Subcutaneous adipose tissue (tissue), 4 donors: Measurements from ENCODE around the gene NOXO1. TPM values are rescaled to one million over a fixed set of nuclear protein-coding genes. Genes with fewer than 3 reads are reported as not detected.

Experiments
- total RNA-seq, 4 donors: library from RNA; depleted of rRNA; stranded (reverse); fragments of >200 nt; gene quantifications; one replicate each; pipeline ENCODE4 v1.1.0, GENCODE V29; 2016
- TF ChIP-seq, protein P1 (sequence below): fragments of 450-650 bp; IDR thresholded peaks from one replicate; pipeline ENCODE4 v1.5.1; 2016; ENCODE audit warnings: low read depth, mild to moderate bottlenecking, control low read depth, antibody characterized with exemption, moderate library complexity

The NOXO1 gene
- total RNA-seq, 4 donors from 2014 or later = not detected

DNA sequence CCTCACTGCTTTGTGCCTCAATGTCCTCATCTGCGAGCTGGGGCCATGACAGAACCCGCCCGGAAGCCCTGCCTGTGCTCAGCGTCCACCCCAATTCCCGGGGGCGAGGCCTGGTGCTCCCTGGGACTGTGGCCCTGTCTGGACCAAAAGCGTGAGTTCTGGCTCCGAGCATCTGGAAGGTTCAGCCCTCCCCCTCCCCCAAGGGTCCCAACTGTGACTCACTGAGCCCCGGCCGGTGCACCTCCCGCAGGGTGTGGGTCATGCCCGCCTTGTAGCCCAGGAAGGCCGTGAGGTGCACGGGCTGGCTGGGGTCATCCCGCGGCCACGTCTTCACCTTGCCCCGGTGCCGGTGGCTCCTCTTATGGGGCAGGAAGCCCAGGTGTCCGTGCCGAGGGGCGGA, 27.5 kb downstream of the NOXO1 start:
- TF ChIP-seq, protein P1, sequence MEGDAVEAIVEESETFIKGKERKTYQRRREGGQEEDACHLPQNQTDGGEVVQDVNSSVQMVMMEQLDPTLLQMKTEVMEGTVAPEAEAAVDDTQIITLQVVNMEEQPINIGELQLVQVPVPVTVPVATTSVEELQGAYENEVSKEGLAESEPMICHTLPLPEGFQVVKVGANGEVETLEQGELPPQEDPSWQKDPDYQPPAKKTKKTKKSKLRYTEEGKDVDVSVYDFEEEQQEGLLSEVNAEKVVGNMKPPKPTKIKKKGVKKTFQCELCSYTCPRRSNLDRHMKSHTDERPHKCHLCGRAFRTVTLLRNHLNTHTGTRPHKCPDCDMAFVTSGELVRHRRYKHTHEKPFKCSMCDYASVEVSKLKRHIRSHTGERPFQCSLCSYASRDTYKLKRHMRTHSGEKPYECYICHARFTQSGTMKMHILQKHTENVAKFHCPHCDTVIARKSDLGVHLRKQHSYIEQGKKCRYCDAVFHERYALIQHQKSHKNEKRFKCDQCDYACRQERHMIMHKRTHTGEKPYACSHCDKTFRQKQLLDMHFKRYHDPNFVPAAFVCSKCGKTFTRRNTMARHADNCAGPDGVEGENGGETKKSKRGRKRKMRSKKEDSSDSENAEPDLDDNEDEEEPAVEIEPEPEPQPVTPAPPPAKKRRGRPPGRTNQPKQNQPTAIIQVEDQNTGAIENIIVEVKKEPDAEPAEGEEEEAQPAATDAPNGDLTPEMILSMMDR = no peak

DNA sequence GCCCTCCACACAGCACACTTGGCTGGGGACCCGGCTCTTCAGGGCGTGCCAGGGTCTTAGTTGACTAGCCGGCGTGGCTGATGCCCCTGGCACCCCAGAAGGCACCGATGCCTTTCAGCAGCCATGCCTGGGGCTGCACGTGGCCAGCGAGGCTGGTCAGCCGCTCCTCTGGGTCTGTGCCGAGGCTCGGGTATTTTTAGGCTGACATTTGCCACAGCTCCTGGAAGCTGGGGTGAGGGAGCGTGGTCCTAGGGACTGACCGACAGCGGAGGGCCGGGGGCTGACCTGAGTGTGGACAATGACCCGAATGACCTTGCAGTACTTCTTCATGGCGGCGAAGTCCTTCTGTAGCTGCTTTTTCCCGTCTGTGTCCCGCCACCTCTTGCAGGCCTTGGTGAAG, 30.7 kb downstream of the NOXO1 start:
- TF ChIP-seq, protein P1 = no peak

DNA sequence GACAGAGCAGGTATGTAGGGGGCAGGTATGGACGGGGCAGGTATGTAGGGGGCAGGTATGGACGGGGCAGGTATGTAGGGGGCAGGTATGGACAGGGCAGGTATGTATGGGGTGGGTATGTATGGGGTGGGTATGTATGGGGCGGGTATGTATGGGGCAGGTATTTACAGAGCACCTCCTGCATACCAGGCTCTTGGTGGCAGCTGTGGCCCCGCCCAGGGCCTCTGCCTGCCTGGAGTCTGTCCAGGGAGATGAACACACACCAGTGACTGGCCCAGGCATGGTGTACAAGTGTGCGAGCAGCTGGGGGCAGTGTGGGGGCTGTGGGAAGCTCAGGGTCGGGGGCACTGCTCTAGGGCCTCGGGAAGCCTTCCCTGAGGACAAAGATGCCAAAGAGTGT, 31.2 kb downstream of the NOXO1 start:
- TF ChIP-seq, protein P1 = no peak

DNA sequence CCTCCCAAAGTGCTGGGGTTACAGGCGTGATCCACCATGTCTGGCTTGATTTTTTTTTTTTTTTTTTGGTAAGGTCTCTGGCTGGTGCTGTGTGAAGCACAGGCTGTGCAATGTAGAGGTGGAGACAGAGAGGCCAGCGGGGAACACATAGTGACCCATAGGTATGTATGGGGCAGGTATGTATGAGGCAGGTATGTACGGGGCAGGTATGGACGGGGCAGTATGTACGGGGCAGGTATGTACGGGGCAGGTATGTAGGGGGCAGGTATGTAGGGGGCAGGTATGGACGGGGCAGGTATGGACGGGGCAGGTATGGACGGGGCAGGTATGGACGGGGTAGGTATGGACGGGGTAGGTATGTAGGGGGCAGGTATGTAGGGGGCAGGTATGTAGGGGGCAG, 31.8 kb downstream of the NOXO1 start:
- TF ChIP-seq, protein P1 = no peak

DNA sequence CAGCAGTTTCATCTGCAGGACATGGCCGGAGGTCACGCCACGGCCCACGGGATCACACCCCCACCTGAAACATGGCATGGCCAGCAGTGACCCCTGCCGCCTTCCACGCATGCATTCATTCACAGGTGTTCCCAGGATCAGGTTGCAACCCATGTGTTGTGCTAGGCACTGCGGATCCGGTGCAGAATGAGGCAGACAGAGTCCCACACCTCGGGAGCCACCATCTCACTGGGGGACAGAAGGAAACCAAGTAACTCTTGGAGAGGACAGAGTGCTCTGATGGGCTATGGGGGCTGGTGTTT, 33.9 kb downstream of the NOXO1 start:
- TF ChIP-seq, protein P1 = no peak

DNA sequence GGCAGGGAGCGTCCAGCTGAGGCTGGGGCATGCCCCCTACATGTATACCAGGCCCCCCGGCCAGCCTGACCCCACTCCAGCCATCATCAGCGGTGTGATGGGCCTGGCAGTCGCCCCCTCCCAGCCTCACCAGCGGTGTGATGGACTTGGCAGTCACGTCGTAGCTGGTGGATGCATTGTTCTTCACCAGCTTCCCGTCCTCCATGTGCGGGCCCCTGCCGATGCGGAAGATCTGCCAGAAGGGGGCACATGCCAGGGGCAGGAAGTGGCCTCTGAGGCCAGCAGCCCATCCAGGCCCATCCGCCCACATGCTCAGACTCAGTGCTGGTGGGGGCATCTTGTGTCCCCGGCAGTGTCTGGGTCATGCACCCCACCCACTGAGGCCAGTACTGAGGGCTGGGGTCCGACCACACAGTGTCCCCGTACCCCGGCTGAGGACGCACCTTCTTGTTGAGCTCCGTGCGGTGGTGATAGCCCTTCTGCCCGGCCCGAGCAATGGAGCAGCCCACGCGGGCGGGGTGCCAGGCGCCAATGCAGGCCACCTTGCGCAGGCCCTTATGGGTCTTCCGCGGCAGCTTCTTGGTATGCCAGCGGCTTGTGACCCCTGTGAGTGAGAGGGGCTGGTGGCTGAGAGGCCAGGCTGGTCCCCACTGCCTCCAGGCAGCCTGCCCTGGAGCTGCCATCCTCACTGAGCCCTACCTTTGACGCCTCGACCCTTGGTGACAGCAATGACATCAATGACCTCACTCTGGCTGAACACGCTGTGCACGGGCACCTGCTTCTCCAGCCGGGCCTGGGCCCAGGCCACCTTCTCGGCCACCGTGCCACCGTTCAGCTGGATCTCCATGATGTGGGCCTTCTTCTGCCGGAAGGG, 34.5 kb downstream of the NOXO1 start:
- TF ChIP-seq, protein P1 = no peak

DNA sequence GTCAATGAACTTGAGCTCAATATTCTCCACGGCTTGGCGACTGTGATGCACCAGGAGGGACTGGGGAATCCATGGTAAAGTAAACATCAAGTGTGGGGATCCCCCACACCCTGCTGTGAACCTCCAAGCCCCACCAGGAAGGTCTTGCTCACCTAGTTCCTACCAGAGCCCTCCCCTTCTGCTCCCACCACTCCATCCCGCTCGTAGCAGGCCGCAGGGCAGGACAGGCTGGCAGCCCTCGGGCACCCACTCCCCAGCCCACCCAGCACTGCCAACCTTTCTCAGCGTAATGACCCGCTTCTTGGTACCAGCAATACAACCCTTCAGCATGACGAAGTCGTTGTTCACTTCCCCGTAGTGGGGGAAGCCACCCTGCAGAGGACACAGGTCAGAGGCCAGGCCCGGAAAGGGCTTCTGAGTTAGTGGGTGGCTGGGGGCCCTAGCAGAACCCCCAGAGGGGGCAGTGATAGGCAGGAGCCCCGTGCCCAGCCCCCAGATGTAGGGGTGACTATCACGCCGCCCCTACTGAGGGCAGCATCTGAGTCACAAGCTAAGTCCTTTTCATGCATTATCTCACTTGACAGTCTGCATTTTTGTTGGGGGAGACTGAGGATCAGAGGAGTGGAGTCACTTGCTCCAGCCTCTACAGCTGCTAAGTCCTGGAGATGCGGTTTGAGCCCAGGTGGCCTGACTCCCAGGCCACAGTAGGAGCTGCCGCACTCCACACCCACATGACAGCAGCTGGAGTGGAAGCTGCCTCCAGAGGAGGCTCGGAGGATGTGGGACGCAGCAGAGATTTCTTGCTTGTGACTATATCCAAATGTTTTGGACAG, 35.5 kb downstream of the NOXO1 start:
- TF ChIP-seq, protein P1 = no peak
